ENCODE results near the gene FOSL2.

The FOSL2 gene

DNA sequence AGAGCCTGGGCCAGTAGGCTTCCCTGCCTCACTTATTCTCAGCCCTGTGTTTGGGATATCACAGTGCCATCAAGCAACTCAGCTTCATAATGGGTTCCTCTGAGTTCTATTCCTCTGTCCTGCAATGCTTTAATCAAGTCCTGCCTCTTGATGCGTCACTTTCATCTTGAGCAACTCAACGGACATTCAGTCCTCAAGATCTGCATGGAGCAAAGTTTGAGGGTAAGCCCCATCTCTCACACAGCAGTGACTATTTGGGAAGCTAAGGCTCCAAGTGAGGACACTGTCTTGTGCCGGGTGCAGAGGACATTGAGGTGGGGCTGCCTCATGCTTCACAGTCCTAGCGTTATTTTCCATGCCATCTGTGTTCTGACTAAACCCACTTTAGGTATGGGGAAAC lies 52.3 kb downstream of the FOSL2 start:
- H3K4me1 ChIP-seq (ENCODE audit: insufficient read depth, low read length), result no peaks in the 10 kb centered on the region; the same call in 1 of the 2 replicates
- no peak overlapping the region for H3K27ac ChIP-seq (ENCODE audit: low read length)
- H3K9me3 ChIP-seq (ENCODE audit: insufficient read depth, low read depth, low read length), result no peaks in the 10 kb centered on the region
- no peaks in the 10 kb centered on the region for H3K36me3 ChIP-seq (ENCODE audit: insufficient read depth, low read depth, low read length)
- no peak overlapping the region for H3K4me3 ChIP-seq (ENCODE audit: low read length)
- no peak overlapping the region for H3K9ac ChIP-seq (ENCODE audit: low read depth, low read length)
- H3K27me3 ChIP-seq (ENCODE audit: insufficient read depth, low read length), result no peaks in the 10 kb centered on the region; the same call in 1 of the 2 replicates

DNA sequence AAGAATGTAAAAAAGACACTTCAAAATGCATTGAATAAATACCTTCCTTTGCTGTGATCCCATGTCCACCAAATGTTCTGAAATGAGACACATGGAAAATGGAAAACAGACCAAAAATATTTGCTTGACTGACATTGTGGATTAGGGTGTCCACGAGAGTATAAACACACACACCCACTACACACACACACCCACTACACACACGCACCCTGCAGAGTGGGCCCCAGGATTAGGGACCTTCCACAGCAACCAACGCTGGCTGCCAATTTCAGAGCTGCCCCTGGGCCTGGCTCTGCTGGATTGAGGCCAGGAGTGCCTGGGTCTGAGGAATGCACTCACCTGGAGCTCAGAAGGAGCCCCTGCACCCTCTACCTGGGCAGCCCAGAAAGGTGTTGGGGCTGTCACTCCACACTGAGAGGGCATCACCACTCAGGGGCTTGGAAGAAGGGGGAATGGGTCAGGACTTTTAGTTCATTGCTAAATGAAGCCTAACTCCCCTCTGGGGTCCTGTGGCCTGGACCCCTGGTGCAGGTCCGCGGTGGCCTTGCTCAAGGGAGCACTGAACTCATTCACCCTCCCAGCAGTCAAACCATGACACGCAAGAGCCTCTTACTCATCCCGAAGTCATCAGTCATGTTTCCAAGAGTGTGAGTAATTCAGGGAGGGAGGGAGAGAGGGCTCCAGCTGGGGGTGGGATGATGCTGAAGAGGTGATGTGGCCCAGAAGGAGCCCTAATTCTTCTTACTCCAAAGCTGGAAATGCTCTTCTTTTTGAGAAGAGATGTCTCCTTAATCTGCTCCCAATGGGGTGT lies 53.0 kb downstream of the FOSL2 start:
- Histone ChIP-seq H3K27me3 (ENCODE audit: insufficient read depth, low read length) (no peaks in the 10 kb centered on the region; the same call in 1 of the 2 replicates), H3K4me3 (ENCODE audit: low read length) (no peak overlapping the region), H3K4me1 (ENCODE audit: insufficient read depth, low read length) (no peaks in the 10 kb centered on the region; the same call in 1 of the 2 replicates), H3K9ac (ENCODE audit: low read depth, low read length) (no peak overlapping the region), H3K27ac (ENCODE audit: low read length) (no peak overlapping the region), H3K9me3 (ENCODE audit: insufficient read depth, low read depth, low read length) (no peaks in the 10 kb centered on the region), H3K36me3 (ENCODE audit: insufficient read depth, low read depth, low read length) (no peaks in the 10 kb centered on the region)

DNA sequence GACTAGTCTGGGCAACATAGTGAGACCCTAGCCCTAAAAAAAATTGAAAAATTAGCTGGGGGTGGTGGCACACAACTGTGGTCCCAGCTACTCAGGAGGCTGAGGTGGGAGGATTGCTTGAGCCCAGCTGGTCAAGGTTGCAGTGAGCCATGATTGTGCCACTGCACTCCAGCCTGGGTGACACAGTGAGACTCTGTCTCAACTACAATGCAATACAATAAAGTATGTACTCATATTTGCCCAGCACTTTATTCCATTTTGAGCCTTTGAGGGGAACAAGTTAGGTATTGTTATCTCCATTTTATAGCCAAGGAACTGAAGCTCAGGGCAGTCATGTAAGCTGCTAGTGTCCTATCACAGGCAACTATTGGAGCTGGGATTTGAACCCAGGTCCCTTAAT lies 53.9 kb downstream of the FOSL2 start:
- Histone ChIP-seq H3K27me3 (ENCODE audit: insufficient read depth, low read length) (no peaks in the 10 kb centered on the region; the same call in 1 of the 2 replicates), H3K4me3 (ENCODE audit: low read length) (no peak overlapping the region), H3K27ac (ENCODE audit: low read length) (no peak overlapping the region), H3K9me3 (ENCODE audit: insufficient read depth, low read depth, low read length) (no peaks in the 10 kb centered on the region), H3K4me1 (ENCODE audit: insufficient read depth, low read length) (no peaks in the 10 kb centered on the region; the same call in 1 of the 2 replicates), H3K9ac (ENCODE audit: low read depth, low read length) (no peak overlapping the region), H3K36me3 (ENCODE audit: insufficient read depth, low read depth, low read length) (no peaks in the 10 kb centered on the region)

DNA sequence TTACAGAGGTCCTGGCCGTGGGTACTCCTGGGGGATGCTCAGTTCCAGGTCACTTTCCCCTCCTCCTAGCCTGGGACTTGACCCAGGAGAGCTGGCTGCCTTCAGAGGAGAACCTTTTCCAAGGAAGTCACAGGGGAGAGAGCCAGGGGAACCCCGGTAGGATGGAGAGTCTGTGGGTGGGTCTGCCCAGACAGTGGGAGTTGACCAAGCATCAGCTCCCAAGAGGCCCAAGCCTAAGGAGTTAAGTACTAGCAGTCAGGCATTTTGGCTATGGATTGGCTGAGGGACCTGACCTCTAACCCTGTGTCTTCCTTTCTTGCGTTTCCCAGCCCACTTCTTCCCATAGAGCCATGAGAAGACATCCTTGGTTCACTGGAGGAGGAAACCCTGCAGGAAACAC lies 54.4 kb downstream of the FOSL2 start:
- Histone ChIP-seq H3K9me3 (ENCODE audit: insufficient read depth, low read depth, low read length) (no peaks in the 10 kb centered on the region), H3K36me3 (ENCODE audit: insufficient read depth, low read depth, low read length) (no peaks in the 10 kb centered on the region), H3K27ac (ENCODE audit: low read length) (no peak overlapping the region), H3K27me3 (ENCODE audit: insufficient read depth, low read length) (no peaks in the 10 kb centered on the region; the same call in 1 of the 2 replicates), H3K4me3 (ENCODE audit: low read length) (no peak overlapping the region), H3K4me1 (ENCODE audit: insufficient read depth, low read length) (no peaks in the 10 kb centered on the region; the same call in 1 of the 2 replicates), H3K9ac (ENCODE audit: low read depth, low read length) (no peak overlapping the region)

DNA sequence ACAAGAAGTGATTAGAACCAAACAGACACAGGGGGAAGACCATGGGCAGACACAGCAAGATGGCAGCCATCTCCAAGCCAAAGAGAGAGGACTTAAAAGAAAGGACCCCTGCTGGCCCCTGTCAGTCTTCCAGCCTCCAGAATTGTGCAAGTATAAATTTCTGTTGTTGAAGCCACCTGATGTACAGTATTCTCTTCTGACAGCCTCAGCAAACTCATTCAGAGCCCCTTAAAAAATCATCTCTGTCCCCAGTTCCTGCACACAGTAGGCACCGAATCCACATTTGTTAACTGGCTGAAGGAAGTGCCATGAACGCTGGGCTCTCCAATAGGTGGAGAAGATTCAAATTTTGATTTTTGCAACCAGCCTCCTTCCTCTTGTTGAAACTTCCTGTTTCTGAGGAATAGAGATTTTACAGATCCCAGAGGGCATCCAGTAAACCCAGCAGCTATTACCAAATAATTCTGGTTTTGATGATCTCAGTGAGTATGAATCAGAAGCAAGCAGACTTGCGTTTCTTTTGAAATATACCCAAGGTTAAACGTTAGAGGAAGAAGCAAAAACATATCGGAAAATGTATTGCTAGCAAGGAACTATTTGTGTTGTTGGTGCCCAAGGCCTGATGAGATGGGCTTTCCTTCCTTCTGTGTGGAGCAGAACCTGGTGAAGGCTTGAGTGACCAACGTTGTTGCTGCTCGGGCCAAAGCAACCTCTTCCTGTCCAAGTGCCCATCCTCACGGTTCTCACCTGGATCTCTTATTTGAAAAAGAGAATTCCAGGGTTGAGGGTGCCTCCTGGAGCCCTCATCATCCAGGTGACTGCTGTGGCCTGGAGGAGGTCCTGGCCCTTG lies 55.5 kb downstream of the FOSL2 start:
- no peaks in the 10 kb centered on the region; the same call in 1 of the 2 replicates for H3K4me1 ChIP-seq (ENCODE audit: insufficient read depth, low read length)
- no peak overlapping the region for H3K9ac ChIP-seq (ENCODE audit: low read depth, low read length)
- H3K4me3 ChIP-seq (ENCODE audit: low read length), result no peak overlapping the region
- no peaks in the 10 kb centered on the region; the same call in 1 of the 2 replicates for H3K27me3 ChIP-seq (ENCODE audit: insufficient read depth, low read length)
- no peaks in the 10 kb centered on the region for H3K36me3 ChIP-seq (ENCODE audit: insufficient read depth, low read depth, low read length)
- H3K9me3 ChIP-seq (ENCODE audit: insufficient read depth, low read depth, low read length), result no peaks in the 10 kb centered on the region
- no peak overlapping the region for H3K27ac ChIP-seq (ENCODE audit: low read length)

DNA sequence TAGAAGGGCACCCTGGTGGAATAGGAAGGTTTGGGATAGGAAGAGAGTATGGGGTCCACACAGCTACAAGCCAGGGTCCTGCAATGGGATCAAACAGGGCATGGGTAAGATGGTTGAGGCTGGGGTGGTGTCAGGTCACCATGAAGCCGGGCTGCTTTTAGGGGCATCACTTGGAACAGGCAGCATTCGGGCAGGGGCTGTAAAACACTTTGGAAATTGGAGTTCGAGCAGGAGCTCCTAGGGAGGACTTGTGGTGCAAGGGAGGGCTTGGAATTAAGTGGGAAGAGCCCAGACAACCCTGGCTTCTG lies 56.1 kb downstream of the FOSL2 start:
- no peaks in the 10 kb centered on the region; the same call in 1 of the 2 replicates for H3K4me1 ChIP-seq (ENCODE audit: insufficient read depth, low read length)
- no peaks in the 10 kb centered on the region; the same call in 1 of the 2 replicates for H3K27me3 ChIP-seq (ENCODE audit: insufficient read depth, low read length)
- H3K27ac ChIP-seq (ENCODE audit: low read length), result no peak overlapping the region
- no peak overlapping the region for H3K9ac ChIP-seq (ENCODE audit: low read depth, low read length)
- H3K9me3 ChIP-seq (ENCODE audit: insufficient read depth, low read depth, low read length), result no peaks in the 10 kb centered on the region
- no peaks in the 10 kb centered on the region for H3K36me3 ChIP-seq (ENCODE audit: insufficient read depth, low read depth, low read length)
- H3K4me3 ChIP-seq (ENCODE audit: low read length), result no peak overlapping the region

DNA sequence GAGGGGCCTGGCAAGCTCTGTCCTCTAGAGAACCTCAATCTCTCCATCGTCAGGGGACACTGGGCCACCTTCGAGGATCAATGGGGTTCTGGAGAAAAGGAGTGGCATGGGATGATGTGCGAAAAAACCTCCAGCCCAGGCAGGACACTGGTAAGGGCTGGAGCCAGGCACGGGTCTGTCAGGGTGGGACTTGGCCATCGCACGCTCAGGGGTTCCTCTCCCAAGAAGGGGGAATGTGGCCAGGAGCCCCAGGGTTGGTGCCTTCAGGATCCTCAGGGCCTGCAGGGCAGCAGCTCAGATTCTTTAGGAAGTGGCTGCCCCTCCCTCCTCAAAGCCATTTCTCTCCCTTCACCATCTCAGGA lies 56.4 kb downstream of the FOSL2 start:
- Histone ChIP-seq H3K9ac (ENCODE audit: low read depth, low read length) (no peak overlapping the region), H3K4me3 (ENCODE audit: low read length) (no peak overlapping the region), H3K27me3 (ENCODE audit: insufficient read depth, low read length) (no peaks in the 10 kb centered on the region; the same call in 1 of the 2 replicates), H3K36me3 (ENCODE audit: insufficient read depth, low read depth, low read length) (no peaks in the 10 kb centered on the region), H3K4me1 (ENCODE audit: insufficient read depth, low read length) (no peaks in the 10 kb centered on the region; the same call in 1 of the 2 replicates), H3K9me3 (ENCODE audit: insufficient read depth, low read depth, low read length) (no peaks in the 10 kb centered on the region), H3K27ac (ENCODE audit: low read length) (no peak overlapping the region)

DNA sequence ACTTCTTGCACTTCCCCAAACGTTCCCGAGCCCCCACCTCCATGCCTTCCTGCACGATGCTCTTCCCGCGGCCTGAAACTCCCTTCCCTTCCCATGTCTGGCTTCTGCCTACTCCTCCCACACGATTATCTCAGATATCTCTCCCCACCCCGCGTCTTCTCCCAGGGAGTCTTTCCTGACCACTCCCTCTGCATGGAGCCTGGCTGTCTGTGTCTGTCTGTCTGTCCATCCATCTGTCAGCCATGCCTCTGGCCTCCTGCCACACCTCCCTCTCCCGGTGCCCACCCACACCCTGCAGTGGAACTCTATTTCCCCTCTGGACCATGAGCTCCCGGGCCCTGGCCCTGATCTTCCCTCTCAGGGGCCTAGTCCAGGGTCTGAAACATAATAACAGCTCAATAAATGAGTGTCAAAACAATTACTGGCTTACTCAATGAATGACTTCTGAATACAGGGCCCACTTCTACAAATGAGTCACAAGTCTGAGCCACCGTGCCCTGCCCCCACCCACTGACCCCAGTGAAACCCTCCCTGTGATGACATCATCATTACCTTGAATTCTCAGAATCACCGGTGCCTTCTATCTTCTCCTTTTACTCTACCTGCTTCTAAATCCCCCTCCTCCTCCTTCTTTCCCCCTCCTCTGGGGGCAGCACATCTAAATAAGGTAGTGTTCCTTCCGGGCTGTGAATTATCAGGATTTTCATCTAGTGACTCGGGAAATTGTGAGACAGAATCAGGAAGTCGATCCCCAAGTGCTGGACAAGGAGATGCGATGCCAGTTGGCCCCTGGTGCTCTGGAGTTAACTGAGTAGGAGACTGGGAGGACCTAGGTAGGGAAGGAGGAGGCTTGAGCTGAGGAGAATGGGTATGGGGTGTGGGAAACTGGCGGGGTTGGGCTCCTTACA lies 57.1 kb downstream of the FOSL2 start:
- Histone ChIP-seq H3K9me3 (ENCODE audit: insufficient read depth, low read depth, low read length) (no peaks in the 10 kb centered on the region), H3K36me3 (ENCODE audit: insufficient read depth, low read depth, low read length) (no peaks in the 10 kb centered on the region), H3K27me3 (ENCODE audit: insufficient read depth, low read length) (no peaks in the 10 kb centered on the region; the same call in 1 of the 2 replicates), H3K9ac (ENCODE audit: low read depth, low read length) (no peak overlapping the region), H3K4me1 (ENCODE audit: insufficient read depth, low read length) (no peaks in the 10 kb centered on the region; the same call in 1 of the 2 replicates), H3K4me3 (ENCODE audit: low read length) (no peak overlapping the region), H3K27ac (ENCODE audit: low read length) (no peak overlapping the region)

DNA sequence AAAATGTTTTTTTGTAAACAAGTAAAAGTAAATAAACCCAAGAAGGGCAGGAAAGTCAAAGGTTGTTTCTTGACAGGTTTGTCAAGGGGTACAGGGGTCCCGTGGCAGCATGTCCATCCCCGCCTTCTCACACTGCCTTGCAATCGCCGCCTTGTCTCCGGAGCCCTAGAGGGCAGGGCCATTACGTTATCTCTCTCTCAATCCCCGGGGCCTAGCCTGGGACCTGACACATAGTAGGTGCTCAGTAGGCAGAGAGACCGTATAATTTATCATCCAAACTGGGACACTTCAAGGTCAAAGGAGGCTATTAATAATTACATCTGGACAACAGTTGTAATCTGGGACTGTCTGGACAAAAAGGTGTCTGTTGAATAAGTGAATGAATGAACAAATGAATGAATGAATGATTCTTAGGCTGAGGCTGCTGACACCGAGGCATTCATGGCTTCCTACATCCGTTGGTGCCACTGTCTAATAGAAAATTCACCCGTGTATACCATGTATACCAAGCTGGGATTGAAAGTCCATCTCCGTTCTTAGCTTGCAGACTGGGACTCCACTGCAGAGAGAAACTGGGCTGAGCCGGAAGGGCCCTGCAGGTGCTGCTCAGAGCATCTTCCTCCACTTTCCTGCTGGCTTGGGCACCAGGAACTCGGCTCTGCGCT lies 58.4 kb downstream of the FOSL2 start:
- Histone ChIP-seq H3K27me3 (ENCODE audit: insufficient read depth, low read length) (no peaks in the 10 kb centered on the region), H3K9ac (ENCODE audit: low read depth, low read length) (no peak overlapping the region), H3K4me1 (ENCODE audit: insufficient read depth, low read length) (no peaks in the 10 kb centered on the region), H3K9me3 (ENCODE audit: insufficient read depth, low read depth, low read length) (no peaks in the 10 kb centered on the region), H3K27ac (ENCODE audit: low read length) (no peak overlapping the region), H3K4me3 (ENCODE audit: low read length) (no peak overlapping the region), H3K36me3 (ENCODE audit: insufficient read depth, low read depth, low read length) (no peaks in the 10 kb centered on the region)

DNA sequence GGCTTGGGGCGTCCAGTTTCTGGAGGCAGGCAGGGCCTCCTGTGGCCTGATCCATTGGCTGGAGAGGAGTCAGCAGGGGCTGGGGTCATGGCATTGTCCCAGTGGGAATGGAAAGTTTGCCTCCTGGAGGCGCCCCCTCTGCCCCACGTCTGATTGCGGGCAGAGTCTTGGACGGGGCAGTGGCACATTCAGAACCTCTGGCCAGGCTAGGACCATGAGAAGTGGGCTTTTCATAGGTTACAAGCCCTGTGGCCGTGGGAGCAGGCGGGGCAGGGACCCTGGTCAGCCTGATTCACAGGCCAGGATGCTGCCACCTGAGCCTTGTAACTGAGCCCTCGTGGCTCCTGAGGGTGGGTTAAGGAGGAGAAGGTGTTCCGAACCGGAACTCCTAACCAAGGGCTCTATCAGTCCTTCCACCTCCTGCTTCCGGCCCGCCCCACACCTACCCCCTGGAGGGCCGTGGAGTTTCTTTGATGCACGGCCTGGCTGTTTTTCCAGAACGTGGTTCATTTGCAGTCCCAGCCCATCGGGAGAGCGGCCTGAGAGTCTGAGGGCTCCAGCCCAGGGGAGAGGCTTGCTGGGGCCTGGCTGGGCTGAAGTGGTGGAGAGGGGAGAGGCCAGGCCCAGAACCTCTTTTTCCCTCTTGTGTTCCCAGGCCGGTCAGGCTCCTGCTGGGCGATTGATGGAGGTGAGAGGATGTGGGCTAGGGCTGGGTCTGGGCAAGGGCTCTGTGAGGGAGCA lies 59.3 kb downstream of the FOSL2 start:
- Histone ChIP-seq H3K36me3 (ENCODE audit: insufficient read depth, low read depth, low read length) (no peaks in the 10 kb centered on the region), H3K4me3 (ENCODE audit: low read length) (no peak overlapping the region), H3K9me3 (ENCODE audit: insufficient read depth, low read depth, low read length) (no peaks in the 10 kb centered on the region), H3K4me1 (ENCODE audit: insufficient read depth, low read length) (no peaks in the 10 kb centered on the region), H3K9ac (ENCODE audit: low read depth, low read length) (no peak overlapping the region), H3K27ac (ENCODE audit: low read length) (no peak overlapping the region), H3K27me3 (ENCODE audit: insufficient read depth, low read length) (no peaks in the 10 kb centered on the region)
